Endothelial cell of umbilical vein (primary cell): ENCODE results near the gene KCNJ12.

Experiments
- CTCF ChIP-seq, 2 donors: IDR thresholded peaks; 1 replicate in 1 of 2; 2 replicates in 1 of 2; pipeline ENCODE4 v1.5.1; 2011; ENCODE audit warnings: low read length in 2 of 2, mild to moderate bottlenecking in 2 of 2, moderate library complexity in 2 of 2, control low read depth in 1 of 2, inconsistent platforms in 1 of 2, low read depth in 1 of 2; ENCODE audit not compliant: insufficient read depth in 1 of 2; ENCODE audit errors: extremely low read depth in 1 of 2
- JUN ChIP-seq: IDR thresholded peaks from 2 replicates; pipeline ENCODE4 v1.6.1; 2011; ENCODE audit warnings: borderline replicate concordance, low read depth; ENCODE audit not compliant: insufficient read length, insufficient read depth
- MYC ChIP-seq: IDR thresholded peaks from one replicate; pipeline ENCODE4 v1.6.1; 2011; ENCODE audit warnings: mild to moderate bottlenecking, low read depth, low read length
- POLR2A ChIP-seq: IDR thresholded peaks from 2 replicates; pipeline ENCODE4 v1.6.1; 2012; ENCODE audit warnings: low read depth, mild to moderate bottlenecking, control low read depth, low read length
- POLR2AphosphoS5 ChIP-seq: IDR thresholded peaks from 2 replicates; pipeline ENCODE4 v1.6.1; 2012; ENCODE audit warnings: low read depth, mild to moderate bottlenecking, control low read depth, low read length, moderate library complexity; ENCODE audit not compliant: insufficient read depth

- TF ChIP-seq JUN, result no peak
- no peak for TF ChIP-seq CTCF (IDR thresholded peaks at IDR 0.05; ENCODE audit: extremely low read depth in 1 of 2, insufficient read depth in 1 of 2, low read depth in 1 of 2, low read length in 2 of 2)
- no peak for TF ChIP-seq POLR2A
- no peak for TF ChIP-seq POLR2AphosphoS5
- TF ChIP-seq MYC, result no peak
Observed at GRCh38 chr17:21363776-21364642, 12.1 kb upstream of the KCNJ12 start.
